ENCODE data around the gene DUS1L. TPM values are rescaled to one million over a fixed set of nuclear protein-coding genes. Genes with fewer than 3 reads are reported as not detected.

DUS1L gene
- polyA plus RNA-seq, 3 donors = 71.2 to 118 (median 80.9) TPM

DNA sequence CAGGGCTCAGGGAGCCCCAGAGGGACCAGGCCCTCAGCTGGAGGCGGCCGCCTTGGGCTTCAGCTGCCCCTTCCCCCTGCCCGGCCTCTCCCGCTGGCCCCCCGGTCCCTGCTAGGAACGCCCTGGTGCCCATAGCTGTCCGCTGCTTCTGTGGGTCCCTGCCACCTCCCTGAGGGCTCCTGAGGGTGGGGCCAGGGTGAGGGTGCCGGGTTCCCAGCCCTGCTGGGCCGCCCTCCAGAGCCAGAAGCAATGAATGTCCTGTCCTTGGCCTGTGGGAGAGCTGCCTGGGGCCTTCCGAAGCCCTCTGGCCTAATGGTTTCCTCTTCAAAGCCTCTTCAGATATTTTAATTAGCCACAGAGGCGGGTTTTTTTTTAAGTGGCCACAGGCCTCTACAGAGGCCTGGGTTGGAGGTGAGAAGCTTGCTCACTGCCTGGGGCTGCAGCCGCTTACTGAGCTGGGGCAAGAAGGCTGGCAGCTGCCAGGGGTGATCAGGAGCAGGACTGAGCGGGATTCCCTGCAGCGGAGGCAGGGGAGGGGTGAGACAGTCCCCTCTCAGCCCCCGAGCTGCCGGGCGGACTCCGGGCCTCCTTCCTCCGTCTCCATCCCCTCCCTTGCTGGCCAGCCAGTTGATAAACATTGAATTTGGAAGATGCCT, 52.8 kb downstream of the DUS1L start:
- H3K27ac ChIP-seq (ENCODE audit: low read depth, low read length) = no peak overlapping the region
- WGBS, 3 donors = 82 to 88% (median 85%) methylated on average over 15 to 19 of the region's 19 CpGs

DNA sequence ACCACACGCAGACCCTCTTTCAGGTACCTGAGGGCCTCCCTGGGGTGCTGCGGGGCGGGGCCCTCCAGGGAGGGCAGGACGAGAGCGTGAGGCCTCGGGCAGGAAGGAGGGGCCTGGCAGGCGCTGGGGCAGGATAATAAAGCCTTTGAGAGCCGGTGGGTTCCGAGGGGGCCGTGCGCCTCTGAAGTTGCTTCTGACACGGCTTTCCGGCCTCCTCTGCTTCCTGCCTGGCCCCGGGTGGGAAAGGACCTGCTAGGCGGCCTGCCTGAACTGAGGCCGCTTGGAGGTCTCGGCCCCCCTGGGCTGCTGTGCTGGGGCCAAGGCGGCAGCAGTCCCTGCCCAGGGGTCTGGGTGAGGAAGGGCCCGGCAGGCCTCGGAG, 53.4 kb downstream of the DUS1L start:
- H3K27ac ChIP-seq (ENCODE audit: low read depth, low read length) = no peak overlapping the region
- 71 to 76% (median 74%) methylated on average over 19 to 20 of the region's 20 CpGs for WGBS, 3 donors

DNA sequence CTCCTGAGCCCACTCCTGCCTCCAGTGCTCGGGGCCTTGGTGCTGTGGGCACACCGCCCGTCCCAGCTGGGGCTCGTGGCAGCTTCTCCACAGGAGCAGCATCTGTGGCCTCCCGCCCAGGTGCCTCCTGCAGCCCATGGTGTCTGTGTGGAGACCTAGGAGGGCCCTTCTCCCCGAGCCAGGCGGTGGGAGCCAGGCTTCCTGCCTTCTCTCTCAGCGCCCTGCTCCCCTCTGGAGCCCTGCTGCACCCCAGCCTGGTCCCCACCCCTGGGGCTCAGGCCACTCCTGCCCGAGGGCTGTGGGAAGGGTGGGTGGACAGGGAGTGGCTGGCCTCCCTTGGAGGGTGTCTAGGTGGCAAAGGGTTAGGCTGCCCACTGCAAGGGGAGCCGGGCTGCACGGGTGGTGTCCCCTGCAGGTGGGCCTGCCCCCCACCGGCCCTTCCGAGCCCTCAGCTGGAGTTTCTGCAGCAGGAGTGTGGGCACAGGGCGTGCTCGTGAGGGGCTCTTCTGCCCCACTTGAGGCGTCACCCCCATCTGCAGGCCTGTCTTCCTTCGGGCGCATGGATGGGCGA, 53.9 kb downstream of the DUS1L start:
- H3K27ac ChIP-seq (ENCODE audit: low read depth, low read length) = no peak overlapping the region
- 91 to 94% (median 94%) methylated on average over 13 to 19 of the region's 19 CpGs for WGBS, 3 donors

GRCh38 chr17:82010575-82011525, 54.8 kb downstream of the DUS1L start:
- no peak overlapping the region for H3K27ac ChIP-seq (ENCODE audit: low read depth, low read length)
- 93 to 95% (median 94%) methylated on average over 37 to 39 of the region's 39 CpGs for WGBS, 3 donors

DNA sequence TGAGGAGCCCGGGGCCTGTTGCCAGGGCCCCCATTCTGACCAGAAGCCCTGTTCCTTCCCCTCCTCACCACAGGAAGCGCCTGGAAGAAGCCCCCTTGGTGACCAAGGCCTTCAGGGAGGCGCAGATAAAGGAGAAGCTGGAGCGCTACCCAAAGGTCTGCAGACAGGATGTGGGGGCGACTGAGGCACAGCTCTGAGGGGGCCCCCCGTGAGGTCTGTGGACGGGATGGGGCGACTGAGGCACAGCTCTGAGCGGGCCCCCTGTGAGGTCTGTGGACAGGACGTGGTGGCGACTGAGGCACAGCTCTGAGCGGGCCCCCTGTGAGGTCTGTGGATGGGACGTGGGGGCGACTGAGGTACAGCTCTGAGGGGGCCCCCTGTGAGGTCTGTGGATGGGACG, 56.2 kb downstream of the DUS1L start:
- WGBS, 3 donors = 80 to 89% (median 83%) methylated on average over 15 of the region's 15 CpGs

DNA sequence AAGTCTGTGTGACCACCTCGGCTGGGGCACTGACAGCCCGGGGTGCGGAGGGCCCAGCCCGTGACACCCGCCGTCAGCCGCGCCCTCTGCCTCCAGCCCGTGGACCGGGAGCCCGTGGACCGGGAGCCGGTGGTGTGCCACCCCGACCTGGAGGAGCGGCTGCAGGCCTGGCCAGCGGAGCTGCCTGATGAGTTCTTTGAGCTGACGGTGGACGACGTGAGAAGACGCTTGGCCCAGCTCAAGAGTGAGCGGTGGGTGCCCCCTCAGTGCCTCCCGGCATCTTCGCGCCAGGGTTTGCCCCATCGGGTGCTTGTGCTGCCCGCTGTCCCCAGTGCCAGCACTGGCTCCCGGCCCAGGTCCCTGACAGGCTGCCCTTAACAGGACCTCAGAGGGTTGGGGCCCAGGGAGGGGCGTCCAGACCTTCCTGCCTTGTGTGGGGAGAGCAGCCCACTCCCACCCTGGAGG, 56.6 kb downstream of the DUS1L start:
- no peak overlapping the region for H3K27ac ChIP-seq (ENCODE audit: low read depth, low read length)
- 89 to 93% (median 90%) methylated on average over 23 to 28 of the region's 28 CpGs for WGBS, 3 donors

More for the DNA sequence above, 56.2 kb downstream of the DUS1L start:
- H3K27ac ChIP-seq (ENCODE audit: low read depth, low read length) = no peak overlapping the region

- 85 to 91% (median 91%) methylated on average over 23 to 26 of the region's 26 CpGs for WGBS, 3 donors
These were observed 57.2 kb downstream of the DUS1L start for GRCh38 chr17:82008258-82008940.

More at GRCh38 chr17:82008258-82008940, 57.2 kb downstream of the DUS1L start:
- H3K27ac ChIP-seq (ENCODE audit: low read depth, low read length) = no peak overlapping the region

Other genes with a start within 250 kb of the DUS1L start
- 100 to 1,000 TPM in 2 of 3 donors, 10 to 100 TPM in 1; 92.8 to 190 (median 116) TPM for gene MCRIP1, start 232.5 kb downstream of the DUS1L start, polyA plus RNA-seq
- under 1 TPM in 2 of 3 donors, not detected in 1; 0.15 to 0.58 TPM for gene PPP1R27, start 230.8 kb downstream of the DUS1L start, polyA plus RNA-seq
- 1,000 to 10,000 TPM in 1 of 3 donors, 100 to 1,000 TPM in 2; 377 to 2,064 (median 453) TPM for gene P4HB, start 205.3 kb downstream of the DUS1L start, polyA plus RNA-seq
- gene ARHGDIA, start 194.5 kb downstream of the DUS1L start, polyA plus RNA-seq = 100 to 1,000 TPM; 133 to 351 (median 249) TPM
- 10 to 100 TPM; 20.0 to 46.4 (median 37.9) TPM for gene ALYREF, start 174.2 kb downstream of the DUS1L start, polyA plus RNA-seq
- 100 to 1,000 TPM; 160 to 319 (median 193) TPM for gene ANAPC11, start 174.1 kb downstream of the DUS1L start, polyA plus RNA-seq
- gene NPB, start 163.6 kb downstream of the DUS1L start, polyA plus RNA-seq = under 1 TPM in 2 of 3 donors, not detected in 1; 0.23 to 0.77 TPM
- gene PCYT2, start 154.4 kb downstream of the DUS1L start, polyA plus RNA-seq = 10 to 100 TPM; 30.4 to 76.4 (median 54.3) TPM
- gene SIRT7, start 147.6 kb downstream of the DUS1L start, polyA plus RNA-seq = 10 to 100 TPM; 12.6 to 19.6 (median 19.0) TPM
- 10 to 100 TPM in 2 of 3 donors, 1 to 10 TPM in 1; 5.2 to 13.9 (median 13.8) TPM for gene MAFG, start 138.1 kb downstream of the DUS1L start, polyA plus RNA-seq
- gene PYCR1, start 128.5 kb downstream of the DUS1L start, polyA plus RNA-seq = 10 to 100 TPM in 2 of 3 donors, 1 to 10 TPM in 1; 9.2 to 63.5 (median 34.9) TPM
- not detected for gene MYADML2, start 118.6 kb downstream of the DUS1L start, polyA plus RNA-seq
- under 1 TPM; 0.03 to 0.67 (median 0.31) TPM for gene NOTUM, start 104.6 kb downstream of the DUS1L start, polyA plus RNA-seq
- 10 to 100 TPM; 17.7 to 35.4 (median 31.0) TPM for gene ASPSCR1, start 88.2 kb downstream of the DUS1L start, polyA plus RNA-seq
- gene CENPX, start 42.9 kb downstream of the DUS1L start, polyA plus RNA-seq = 10 to 100 TPM; 60.7 to 80.9 (median 76.8) TPM
- 10 to 100 TPM in 1 of 3 donors, 1 to 10 TPM in 2; 7.3 to 10.2 (median 8.1) TPM for gene LRRC45, start 42.5 kb downstream of the DUS1L start, polyA plus RNA-seq
- 10 to 100 TPM; 10.4 to 32.2 (median 17.0) TPM for gene RAC3, start 34.1 kb downstream of the DUS1L start, polyA plus RNA-seq
- 100 to 1,000 TPM; 136 to 361 (median 220) TPM for gene DCXR, start 28.1 kb downstream of the DUS1L start, polyA plus RNA-seq
- gene RFNG, start 14.0 kb downstream of the DUS1L start, polyA plus RNA-seq = 10 to 100 TPM; 39.4 to 51.2 (median 41.1) TPM
- 10 to 100 TPM; 58.9 to 89.2 (median 77.5) TPM for gene GPS1, start 13.9 kb downstream of the DUS1L start, polyA plus RNA-seq
- gene FASN, start 32.4 kb upstream of the DUS1L start, polyA plus RNA-seq = 1,000 to 10,000 TPM in 1 of 3 donors, 100 to 1,000 TPM in 2; 464 to 3,885 (median 885) TPM
- 10 to 100 TPM; 22.7 to 23.7 (median 22.9) TPM for gene CCDC57, start 147.0 kb upstream of the DUS1L start, polyA plus RNA-seq
- gene SLC16A3, start 163.2 kb upstream of the DUS1L start, polyA plus RNA-seq = 10 to 100 TPM in 2 of 3 donors, 1 to 10 TPM in 1; 6.5 to 36.7 (median 16.5) TPM
- gene CSNK1D, start 207.9 kb upstream of the DUS1L start, polyA plus RNA-seq = 100 to 1,000 TPM in 1 of 3 donors, 10 to 100 TPM in 2; 69.1 to 113 (median 90.8) TPM